ENCODE measurements around the gene C2orf68. TPM values are rescaled to one million over a fixed set of nuclear protein-coding genes. Genes with fewer than 3 reads are reported as not detected.
A peak's percentile ranks its signal among the peaks of the same experiment; 100 is the strongest.

C2orf68 gene
- total and polyA plus RNA-seq, 2 of the 8 experiments (the other 6 are each of a cell fraction or from before 2014, with no cell fraction given): 46.3 to 49.4 TPM

- H2BK12ac ChIP-seq (ENCODE audit: low read depth, low read length): peak within 1 kb of the TSS; percentile 60; the same call in 1 of the 2 replicates
- H3K23ac ChIP-seq (ENCODE audit: insufficient read length): no peak within 1 kb of the TSS
- peak within 1 kb of the TSS; percentile 40 for H3K4ac ChIP-seq (replicated peaks; ENCODE audit: insufficient read length, low read depth, low read length)
- no peak within 1 kb of the TSS for H2AK5ac ChIP-seq (ENCODE audit: low read depth, low read length)
- peak within 1 kb of the TSS; percentile 17 for H3K56ac ChIP-seq (replicated peaks; ENCODE audit: insufficient read length, low read depth, low read length)
- H4K8ac ChIP-seq (ENCODE audit: extremely low read depth, insufficient read depth, low read length): peak within 1 kb of the TSS; percentile 94
- H4K5ac ChIP-seq (ENCODE audit: insufficient read length, low read depth, low read length): peak within 1 kb of the TSS; percentile 90
- peak within 1 kb of the TSS; percentile 92 for H3K27ac ChIP-seq (ENCODE audit: low read depth, low read length)
- no peaks in the 10 kb centered on the region for H3K9me3 ChIP-seq (ENCODE audit: insufficient read depth in 2 of 2, low read depth in 1 of 2, low read length in 1 of 2)
- peak within 1 kb of the TSS in 3 of 4 experiments; percentile 90 to 97 (median 94); a peak in 6 of 7 replicates for H3K9ac ChIP-seq (replicated peaks in 1 of 4; ENCODE audit: extremely low read depth in 1 of 4, low read depth in 3 of 4, low read length in 3 of 4)
- WGBS, 2 experiments (ENCODE audit: extremely low coverage in 1 of 2, insufficient coverage in 1 of 2, insufficient read length in 1 of 2, insufficient replicate concordance in 2 of 2, low coverage in 1 of 2, low lambda C conversion rate in 2 of 2, missing lambda C conversion rate in 1 of 2): 9% methylated on average over 62 of the region's 64 CpGs; no CpG with 5 or more reads in 1 of the 2 experiments
- H2BK5ac ChIP-seq (ENCODE audit: low read depth, low read length): peak within 1 kb of the TSS; percentile 90; the same call in 1 of the 2 replicates
- H3K18ac ChIP-seq (ENCODE audit: extremely low read depth, low read length): peak within 1 kb of the TSS; percentile 99
- H4K20me1 ChIP-seq (replicated peaks in 1 of 2; ENCODE audit: control insufficient read depth in 1 of 2, insufficient read depth in 2 of 2, low read length in 2 of 2): no peaks in the 10 kb centered on the region
- H3K36me3 ChIP-seq (ENCODE audit: control insufficient read depth in 2 of 4, insufficient read depth in 4 of 4, low read length in 3 of 4): peaks cover 3 to 11% (median 8%) of the 10 kb centered on the region in 4 experiments; a peak in 7 of 8 replicates
- H3K79me2 ChIP-seq (ENCODE audit: control insufficient read depth in 1 of 2, insufficient read depth in 2 of 2, low read length in 2 of 2): peaks cover 0 to 18% of the 10 kb centered on the region in 2 experiments; a peak in 2 of 4 replicates
- H2BK20ac ChIP-seq (ENCODE audit: low read length): no peak within 1 kb of the TSS
- ChIA-PET CTCF (ENCODE audit: partially characterized antibody) (interaction anchor here (0.6 to 3.6 kb wide), 6 partner anchors 10 to 170 kb away, joined by 3 to 20 read pairs (median 4); no protein-coding TSS in a partner anchor), POLR2A (ENCODE audit: partially characterized antibody) (interaction anchor here (0.6 to 38.6 kb wide), 23 partner anchors 8 to 1126 kb away, joined by 3 to 1889 read pairs (median 3); partner anchors contain the start of genes C2orf68, CAPG, MAT2A and RNF181)
- peak within 1 kb of the TSS; percentile 78 for H4K91ac ChIP-seq (replicated peaks; ENCODE audit: insufficient read length, low read length)
- no peak within 1 kb of the TSS for H2BK15ac ChIP-seq (ENCODE audit: low read length)
- peaks cover 5% of the 10 kb centered on the region for H3K23me2 ChIP-seq (ENCODE audit: low read depth, low read length)
- H3K79me1 ChIP-seq (ENCODE audit: low read depth, low read length): 0 out of 2 replicates have a peak, but pooled peaks cover 4% of the 10 kb centered on the region
- H3K4me2 ChIP-seq (ENCODE audit: insufficient read depth in 1 of 2, low read depth in 2 of 2, low read length in 2 of 2): peak within 1 kb of the TSS; percentile 84 to 96
- no peaks in the 10 kb centered on the region for H3K27me3 ChIP-seq (replicated peaks in 1 of 4; ENCODE audit: control insufficient read depth in 3 of 4, extremely low read depth in 1 of 4, insufficient read depth in 3 of 4, low read length in 3 of 4)
- FAIRE-seq (no peak), DNase-seq (ENCODE audit: low read depth in 1 of 2, low spot score in 2 of 2) (peak; percentile 88 to 97)
- H2BK120ac ChIP-seq (replicated peaks; ENCODE audit: low read depth, low read length): no peak within 1 kb of the TSS
- H3K4me1 ChIP-seq (replicated peaks in 1 of 4; ENCODE audit: control insufficient read depth in 3 of 4, insufficient read depth in 4 of 4, low read length in 3 of 4): no peaks in the 10 kb centered on the region
- peak within 1 kb of the TSS; percentile 68 to 90 (median 88) for H3K4me3 ChIP-seq (ENCODE audit: extremely low read depth in 1 of 4, insufficient read depth in 2 of 4, low read depth in 3 of 4, low read length in 4 of 4)
- H2AFZ ChIP-seq (ENCODE audit: low read length): peak within 1 kb of the TSS; percentile 96
- H3K14ac ChIP-seq (ENCODE audit: insufficient read length): no peak within 1 kb of the TSS
- TF ChIP-seq HDAC6 (IDR thresholded peaks at IDR 0.05; ENCODE audit: low read depth, low read length) (no peak), SIN3A (conservative IDR thresholded peaks at IDR 0.05 in 1 of 2, IDR thresholded peaks at IDR 0.05 in 1 of 2; ENCODE audit: low read depth in 1 of 2, low read length in 2 of 2) (peak in 1 of 2 experiments; percentile 91; a peak in 2 of 4 replicates), EGR1 (IDR thresholded peaks at IDR 0.05; ENCODE audit: borderline replicate concordance, low read depth, low read length) (peak; percentile 57; the same call in 1 of the 2 replicates), POLR2A (IDR thresholded peaks at IDR 0.05; ENCODE audit: control extremely low read depth in 1 of 2, low read depth in 2 of 2, low read length in 2 of 2) (peak; percentile 95 to 97), TAF7 (optimal IDR thresholded peaks at IDR 0.05; ENCODE audit: borderline replicate concordance, low read depth, low read length) (peak; percentile 87), POU5F1 (IDR thresholded peaks at IDR 0.05; ENCODE audit: low read depth, low read length) (no peak), CREB1 (IDR thresholded peaks at IDR 0.05) (peak; percentile 91), NANOG (IDR thresholded peaks at IDR 0.05; ENCODE audit: insufficient read depth, low read depth, low read length, poor library complexity, severe bottlenecking) (no peak), MAX (IDR thresholded peaks at IDR 0.05) (peak; percentile 57), TCF12 (IDR thresholded peaks at IDR 0.05; ENCODE audit: low read depth, low read length) (peak; percentile 55; the same call in 1 of the 2 replicates)
Measured at GRCh38 chr2:85561280-85562212, 50.3 kb downstream of the C2orf68 start, which contains the start of gene GGCX. Gene GGCX, minus strand, starts transcription at chr2:85561493. Its CDS starts 65 bp downstream, at chr2:85561428.
